GM21619 (cell line): ENCODE data around the gene DOP1B.

Source experiments
- ATAC-seq: cut with Tn5 transposase; IDR thresholded peaks from one replicate; pipeline ENCODE4 v1.9.1; 2021; ENCODE audit not compliant: unreplicated experiment

The DOP1B gene

DNA sequence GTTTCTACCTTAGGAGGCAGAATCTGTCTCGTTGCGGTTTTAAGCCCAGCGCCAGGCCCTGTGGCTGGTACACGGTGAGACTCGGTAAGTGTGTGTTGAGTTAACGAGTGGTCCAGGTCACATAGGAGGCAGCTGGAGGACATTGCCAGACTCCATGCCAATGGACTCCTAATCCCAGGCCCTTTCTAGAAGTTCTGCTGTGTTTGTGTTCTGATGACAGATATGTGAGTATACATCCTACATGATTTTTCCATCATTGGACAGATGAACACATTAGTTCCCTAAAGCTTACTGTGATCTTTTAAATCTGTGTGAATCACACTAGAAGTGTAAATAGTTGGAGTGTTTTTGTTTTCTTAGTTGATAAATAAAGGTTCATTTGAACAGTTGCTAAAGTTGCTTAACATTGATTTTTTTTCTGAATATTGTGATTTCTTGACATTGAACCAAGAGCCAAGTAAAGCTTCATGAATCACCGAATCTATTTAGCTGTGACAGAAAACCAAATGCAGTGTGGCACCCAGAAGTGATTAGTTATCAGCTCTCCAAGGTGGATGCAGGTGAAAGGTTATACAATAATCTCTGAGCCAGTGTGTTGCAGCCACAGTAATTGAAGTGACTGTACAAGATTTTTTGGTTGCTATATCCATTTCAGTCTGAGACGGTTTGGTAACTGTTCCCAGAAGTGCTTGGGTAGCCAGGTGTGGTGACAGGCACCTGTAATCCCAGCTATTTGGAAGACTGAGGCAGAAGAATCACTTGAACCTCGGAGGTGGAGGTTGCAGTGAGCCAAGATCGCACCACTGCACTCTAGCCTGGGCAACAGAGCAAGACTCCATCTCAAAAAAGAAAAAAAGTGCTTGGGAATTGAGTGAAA lies 46.3 kb downstream of the DOP1B start:
- no peak for ATAC-seq

DNA sequence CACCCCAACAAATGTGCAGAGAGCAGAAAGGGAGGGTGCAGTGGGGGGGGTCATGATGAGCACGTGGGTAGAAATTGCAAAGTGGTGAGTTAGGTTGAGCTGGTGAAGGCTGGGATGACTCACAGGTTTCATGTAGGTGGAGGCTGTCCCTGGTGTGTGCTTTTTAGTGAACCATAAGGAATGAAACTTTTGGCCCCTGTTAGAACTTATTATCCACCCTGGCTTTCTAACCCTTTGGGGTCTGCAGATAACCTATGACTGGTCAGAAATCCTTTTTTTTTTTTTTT lies 46.9 kb downstream of the DOP1B start:
- no peak for ATAC-seq

DNA sequence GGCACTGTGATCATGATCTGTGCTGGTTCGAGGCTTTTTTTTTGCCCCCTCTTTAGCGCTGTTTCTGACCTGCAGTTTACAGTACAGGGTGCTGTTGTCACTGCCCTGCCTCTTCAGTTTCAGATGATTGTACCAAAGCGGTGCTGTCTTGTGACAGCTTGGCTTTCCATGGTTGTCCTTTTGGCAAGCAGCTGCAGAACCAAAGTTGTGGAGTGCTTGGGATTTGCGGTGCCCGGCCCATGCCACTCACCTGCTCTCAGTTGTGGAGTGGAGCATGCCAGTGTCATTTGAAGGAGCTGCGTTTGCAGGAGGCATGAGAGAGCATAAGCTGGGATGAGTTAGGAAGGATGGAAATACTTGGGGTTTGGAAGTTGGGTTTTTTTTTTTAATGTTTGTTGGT lies 48.4 kb downstream of the DOP1B start:
- ATAC-seq = no peak

DNA sequence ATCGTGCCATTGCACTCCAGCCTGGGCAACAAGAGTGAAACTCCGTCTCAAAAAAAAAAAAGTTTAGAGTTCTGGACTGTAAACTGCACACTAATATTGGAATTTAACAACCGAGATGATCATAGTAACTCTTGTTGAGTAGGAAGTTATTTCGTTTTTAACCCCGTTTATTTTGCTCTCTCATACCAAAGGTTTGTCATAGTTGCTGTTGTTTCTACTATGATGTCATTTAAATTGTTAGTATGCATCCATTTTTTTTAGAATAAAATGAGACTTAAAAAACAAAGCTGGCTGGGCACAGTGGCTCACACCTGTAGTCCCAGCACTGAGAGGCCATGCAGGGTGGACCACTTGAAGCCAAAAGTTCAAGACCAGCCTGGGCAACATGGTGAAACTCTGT lies 49.3 kb downstream of the DOP1B start:
- ATAC-seq = no peak
